Measurements from ENCODE around the gene TBL1X.

GRCh38 chrX:9482837-9483236 lies 18.0 kb downstream of the TBL1X start:
- TF ChIP-seq, protein P1, sequence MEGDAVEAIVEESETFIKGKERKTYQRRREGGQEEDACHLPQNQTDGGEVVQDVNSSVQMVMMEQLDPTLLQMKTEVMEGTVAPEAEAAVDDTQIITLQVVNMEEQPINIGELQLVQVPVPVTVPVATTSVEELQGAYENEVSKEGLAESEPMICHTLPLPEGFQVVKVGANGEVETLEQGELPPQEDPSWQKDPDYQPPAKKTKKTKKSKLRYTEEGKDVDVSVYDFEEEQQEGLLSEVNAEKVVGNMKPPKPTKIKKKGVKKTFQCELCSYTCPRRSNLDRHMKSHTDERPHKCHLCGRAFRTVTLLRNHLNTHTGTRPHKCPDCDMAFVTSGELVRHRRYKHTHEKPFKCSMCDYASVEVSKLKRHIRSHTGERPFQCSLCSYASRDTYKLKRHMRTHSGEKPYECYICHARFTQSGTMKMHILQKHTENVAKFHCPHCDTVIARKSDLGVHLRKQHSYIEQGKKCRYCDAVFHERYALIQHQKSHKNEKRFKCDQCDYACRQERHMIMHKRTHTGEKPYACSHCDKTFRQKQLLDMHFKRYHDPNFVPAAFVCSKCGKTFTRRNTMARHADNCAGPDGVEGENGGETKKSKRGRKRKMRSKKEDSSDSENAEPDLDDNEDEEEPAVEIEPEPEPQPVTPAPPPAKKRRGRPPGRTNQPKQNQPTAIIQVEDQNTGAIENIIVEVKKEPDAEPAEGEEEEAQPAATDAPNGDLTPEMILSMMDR (IDR thresholded peaks at IDR 0.05), result no peak
- no peak for TF ChIP-seq POLR2A (IDR thresholded peaks at IDR 0.05)
